Activated CD4-positive, CD25-positive, alpha-beta regulatory T cell (primary cell): ENCODE measurements around the gene ST3GAL3.
"Not testable (repeated sequence)": the region's sequence is repeated elsewhere in the genome, so short reads cannot be mapped to it uniquely, and the experiment has no call there.

ENCODE experiments used
- DNase-seq, 4 experiments: peaks; one replicate each; lab custom pipeline; 2025; lab: John Stamatoyannopoulos, UW

Gene ST3GAL3

DNA sequence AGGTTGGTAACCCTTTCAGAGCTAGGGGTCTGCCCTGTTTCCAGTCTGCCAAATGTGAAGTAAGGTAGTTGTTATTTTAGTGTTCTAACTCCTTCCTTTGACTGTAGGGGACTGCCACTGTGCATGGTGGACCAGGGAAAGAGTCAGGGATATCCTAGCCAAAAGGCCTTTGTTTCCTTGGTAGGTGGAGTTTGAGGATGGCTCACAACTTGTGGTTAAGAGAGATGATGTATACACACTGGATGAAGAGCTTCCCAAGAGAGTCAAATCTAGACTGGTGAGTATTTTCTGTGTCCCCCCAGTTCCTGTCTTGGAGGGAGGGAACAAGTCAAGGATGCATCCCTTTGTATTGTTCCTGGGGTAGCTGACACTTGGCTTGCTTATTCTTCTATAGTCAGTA is 3.5 kb upstream of the ST3GAL3 start:
- no peak for DNase-seq

DNA sequence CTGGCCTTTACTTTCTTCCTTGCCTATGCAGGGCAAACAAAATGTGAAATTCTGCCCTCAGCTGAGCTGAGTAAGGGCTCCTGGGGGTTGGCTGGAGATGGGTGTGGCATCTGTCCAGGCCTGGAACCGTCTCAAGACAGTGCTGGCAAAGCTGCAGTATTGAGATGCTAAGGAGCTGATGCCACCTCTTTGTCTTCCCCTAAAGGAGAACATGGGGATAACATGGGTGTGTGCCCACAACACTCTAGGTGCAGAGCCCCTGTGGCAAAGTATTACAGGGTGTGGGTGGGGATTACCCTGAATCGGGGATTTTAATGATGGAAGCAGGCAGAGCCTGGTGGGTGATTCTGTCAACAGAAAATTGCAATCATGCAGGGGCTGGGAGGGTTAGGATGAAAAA is 2.5 kb upstream of the ST3GAL3 start:
- DNase-seq, result no peak

DNA sequence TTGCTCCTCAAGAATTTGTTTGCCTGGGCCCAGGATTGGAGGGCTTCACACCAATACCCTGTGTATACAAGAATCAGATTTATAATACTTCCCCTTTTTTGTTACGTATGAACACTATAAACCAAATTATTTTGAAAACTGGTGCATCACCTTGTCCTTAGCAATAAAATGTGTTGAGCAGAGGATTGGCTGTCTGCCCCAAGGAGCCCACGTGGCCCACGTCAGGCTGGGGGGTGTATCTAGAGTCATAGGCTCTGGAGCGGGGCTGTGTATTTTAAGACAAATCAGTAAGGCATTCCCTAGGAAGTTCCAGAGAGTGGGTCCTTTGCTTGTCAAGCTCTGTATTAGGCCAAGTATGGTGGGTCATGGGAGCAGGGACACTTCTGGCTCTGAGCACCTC is 2.0 kb upstream of the ST3GAL3 start:
- DNase-seq, result no peak

DNA sequence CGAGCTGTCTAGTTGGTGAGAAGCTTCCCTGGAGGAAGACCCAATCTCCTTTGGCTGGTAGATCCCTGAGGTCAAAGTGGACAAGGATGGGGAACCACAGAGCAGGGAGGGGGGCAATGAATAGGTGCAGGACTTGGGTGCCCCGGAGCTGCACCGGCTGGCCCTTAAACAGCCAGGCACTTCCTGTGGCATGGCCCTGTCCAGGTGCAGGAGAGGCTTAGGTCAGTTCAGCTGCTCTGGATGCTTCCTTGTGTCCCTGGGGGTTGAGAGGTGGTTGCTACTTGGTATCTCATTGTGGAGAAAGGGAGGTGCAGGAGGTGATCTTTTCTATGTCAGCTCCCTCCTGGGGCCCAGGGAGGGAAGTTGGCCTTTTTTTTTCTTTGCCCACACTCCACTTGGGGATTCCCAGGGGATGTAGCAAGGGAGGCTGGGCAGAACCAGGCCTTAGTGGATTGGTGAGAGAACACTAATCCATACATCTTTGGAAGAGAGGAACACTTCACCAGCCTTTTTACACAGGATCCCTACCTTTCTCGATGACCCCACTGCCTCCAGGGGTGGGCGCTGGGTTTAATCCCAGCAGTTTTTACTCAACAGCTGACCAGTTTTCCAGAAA is 1.2 kb upstream of the ST3GAL3 start:
- no peak for DNase-seq

DNA sequence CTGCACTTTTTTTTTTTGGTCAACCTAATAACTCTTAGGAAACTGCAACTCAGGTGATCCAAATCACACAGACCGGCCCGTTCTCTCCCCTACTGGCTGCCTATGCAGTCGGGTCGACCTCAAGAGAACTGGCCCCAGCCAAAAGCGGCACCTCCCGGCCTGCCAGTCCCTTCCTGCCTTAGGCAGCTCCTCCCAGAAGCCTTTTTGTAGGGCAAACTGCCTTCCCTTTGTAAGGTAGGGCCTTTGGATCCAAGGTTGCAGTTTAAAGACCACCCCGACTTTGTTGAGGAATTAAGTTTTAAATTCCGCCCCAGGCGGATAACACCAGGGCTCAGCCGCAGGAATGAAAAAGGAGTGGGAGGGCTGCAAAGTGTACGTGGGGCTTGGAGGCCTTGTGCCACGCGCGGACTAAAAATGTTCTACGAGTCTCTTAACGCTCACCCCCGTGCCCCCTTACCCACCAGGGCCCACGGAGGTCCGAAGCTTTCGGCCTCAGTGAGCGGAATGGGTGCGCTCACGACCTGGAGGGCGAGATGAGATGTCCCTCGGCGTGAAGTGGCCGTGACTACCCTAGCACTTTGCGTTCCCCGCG is 642 bp upstream of the ST3GAL3 start:
- no peak for DNase-seq

DNA sequence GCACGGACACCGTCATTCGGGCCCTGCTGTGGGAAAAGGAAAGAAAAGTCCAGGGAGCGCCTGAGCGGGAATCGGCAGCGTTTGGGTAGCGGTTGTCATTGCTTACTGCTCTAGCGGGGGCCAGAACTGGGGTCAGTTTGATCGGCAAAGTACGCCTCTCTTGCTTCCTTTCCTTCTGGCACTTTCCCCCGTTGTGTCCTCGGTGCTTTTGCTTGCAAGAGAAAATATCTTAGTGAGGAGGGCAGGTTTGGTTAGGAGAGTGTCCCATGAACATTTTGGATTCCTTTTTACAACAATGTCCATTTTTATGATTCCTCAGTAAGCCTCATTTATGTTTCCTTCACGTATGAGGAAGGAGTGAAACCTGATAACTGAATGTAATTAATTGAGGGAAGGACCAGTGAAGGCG is 670 bp downstream of the ST3GAL3 start:
- DNase-seq, result no peak

DNA sequence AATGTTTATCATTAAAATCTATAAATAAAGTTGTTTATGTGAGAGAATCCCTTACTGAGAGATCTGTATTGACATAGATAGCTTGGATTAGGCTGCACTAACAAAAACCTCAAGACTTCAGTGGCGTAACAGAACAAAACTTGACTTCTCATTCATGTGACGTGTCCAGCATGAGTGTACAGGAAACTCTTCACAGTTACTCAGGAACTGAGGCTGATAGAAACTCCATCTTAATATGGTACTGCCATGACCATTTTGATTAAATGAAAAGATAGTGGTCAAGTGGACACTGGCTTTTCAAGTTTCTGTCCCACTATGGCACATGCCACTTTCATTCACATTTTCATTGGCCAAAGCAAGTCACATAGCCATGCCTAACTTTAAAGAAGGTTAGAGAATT is 3.7 kb downstream of the ST3GAL3 start:
- no peak for DNase-seq

DNA sequence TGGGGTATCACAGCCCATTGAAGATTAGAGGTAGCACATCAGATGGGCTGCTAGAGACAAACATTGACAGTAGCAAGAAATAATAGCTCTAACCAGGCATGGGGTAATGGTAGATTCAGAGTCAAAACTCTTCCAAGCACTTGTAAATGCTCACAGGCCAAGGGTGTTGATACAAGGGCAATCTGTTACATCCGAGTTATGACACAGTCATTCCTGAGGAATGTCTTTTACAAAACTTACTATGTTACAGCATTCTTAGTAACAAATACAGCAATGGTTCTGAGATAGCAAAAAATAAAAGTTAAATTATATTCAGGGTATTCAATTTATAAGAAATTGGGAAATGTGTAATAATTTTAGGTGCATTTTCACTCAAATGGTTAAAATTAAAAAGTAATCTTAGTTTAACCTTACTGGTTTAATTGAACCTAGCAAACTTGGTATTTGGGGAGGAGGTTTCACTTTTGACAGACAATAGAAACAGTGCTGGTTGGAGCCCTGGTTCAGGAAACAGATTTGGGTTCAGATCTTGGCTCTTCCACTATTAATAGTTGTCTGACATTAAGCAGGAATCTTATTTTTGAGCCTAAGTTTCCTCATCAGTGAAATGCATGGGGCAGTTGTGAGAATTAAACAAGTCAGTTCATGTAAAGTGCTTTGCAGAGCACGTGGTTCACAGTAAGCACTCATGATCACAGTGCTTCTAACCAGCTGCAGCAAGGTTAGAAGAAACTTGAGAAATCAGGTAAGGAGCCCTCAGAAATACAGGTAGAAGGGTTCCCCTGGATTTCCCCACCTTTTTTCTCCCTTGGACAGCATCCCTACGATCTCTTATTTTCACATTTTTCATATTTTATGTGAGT is 4.4 kb downstream of the ST3GAL3 start:
- DNase-seq, result no peak

DNA sequence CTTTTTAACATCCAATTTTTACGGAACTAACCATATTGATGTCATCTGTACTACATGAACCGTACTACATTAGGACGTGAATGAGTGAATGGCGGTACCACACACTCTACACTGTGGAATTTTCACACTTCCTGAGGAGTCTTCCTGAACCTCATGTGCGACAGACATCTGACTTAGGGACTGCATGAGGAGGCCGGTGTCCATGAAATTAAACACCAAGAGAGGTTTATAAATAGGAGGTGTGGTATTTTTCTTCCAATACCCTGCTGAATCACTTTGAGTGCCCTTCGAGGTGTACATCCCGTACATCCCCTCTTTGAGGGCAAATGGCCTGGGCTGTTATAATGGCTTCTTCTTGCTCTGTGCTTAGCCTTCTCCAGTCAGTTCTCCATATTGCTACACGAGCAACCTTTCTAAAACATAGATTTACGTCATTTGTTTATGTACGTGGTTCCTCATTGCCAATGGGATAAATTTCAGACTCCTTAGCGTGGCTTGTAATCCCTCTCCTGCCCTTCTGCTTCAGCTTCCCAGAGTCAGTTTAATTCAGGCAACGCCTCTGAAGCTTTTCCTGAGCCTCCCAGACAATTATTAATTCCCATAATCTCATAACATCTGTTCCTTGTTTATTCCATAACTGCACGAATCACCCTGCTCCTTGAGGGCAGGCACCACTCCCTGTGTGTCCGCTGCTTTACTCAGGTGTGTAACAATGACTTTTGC is 9.4 kb downstream of the ST3GAL3 start:
- no peak for DNase-seq

DNA sequence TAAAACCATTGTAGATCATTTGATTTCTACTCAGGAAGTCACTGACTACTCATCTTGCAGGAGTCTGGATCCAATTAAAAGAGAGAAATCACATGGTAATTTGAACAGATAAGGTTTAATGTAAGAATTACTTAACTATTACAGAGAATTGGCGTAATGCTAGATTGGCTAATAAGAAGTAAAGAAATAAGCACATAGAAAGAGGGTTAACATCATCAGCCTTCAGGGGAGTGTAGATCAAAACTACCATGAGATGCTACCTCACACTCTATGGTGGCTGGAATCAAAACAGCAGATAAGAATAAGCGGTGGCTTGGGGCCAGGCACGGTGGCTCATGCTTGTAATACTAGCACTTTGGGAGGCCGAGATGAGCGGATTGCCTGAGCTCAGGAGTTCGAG is 11.7 kb downstream of the ST3GAL3 start:
- no peak for DNase-seq

DNA sequence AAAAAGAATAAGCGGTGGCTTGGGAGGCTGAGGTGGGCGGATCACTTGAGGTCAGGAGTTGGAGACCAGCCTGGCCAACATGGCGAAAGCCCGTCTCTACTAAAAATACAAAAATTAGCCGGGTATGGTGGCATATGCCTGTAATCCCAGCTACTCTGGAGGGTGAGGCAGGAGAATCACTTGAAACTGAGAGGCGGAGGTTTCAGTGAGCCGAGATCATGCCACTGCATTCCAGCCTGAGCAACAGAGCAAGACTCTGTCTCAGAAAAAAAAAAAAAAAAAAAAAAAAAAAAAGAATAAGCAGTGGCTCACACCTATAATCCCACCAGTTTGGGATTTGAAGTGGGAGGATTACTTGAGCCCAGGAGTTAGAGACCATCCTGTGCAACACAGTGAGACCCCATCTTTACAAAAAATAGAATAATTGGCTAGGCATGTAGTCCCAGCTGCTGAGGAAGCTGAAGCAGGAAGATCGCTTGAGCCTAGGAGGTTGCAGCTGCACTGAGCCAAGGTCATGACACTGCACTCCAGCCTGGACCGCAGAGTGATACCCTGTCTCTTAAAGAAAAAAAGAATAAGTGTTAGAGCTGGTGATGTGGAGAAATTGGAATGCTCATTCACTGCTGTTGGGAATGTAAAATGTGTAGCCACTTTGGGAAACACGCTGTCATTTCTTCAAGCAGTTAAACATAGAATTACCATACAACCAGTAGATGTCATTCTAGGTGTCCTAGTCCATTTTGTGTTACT is 12.5 kb downstream of the ST3GAL3 start:
- DNase-seq, result not testable (repeated sequence)

DNA sequence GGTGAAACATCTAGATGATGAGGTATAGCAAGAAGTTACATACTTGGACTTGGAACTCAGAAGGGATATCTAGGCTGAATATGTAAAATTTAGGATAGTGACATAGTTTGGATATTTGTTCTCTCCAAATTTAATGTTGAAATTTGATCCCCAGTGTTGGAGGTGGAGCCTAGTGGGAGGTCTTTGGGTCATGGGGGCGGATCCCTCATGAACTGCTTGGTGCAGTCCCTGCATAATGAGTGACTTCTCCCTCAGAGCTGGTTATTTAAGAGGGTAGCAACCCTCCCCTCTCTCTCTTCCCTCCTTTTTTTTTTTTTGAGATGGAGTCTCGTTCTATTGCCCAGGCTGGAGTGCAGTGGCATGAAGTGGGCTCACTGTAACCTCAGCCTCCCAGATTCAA is 15.5 kb downstream of the ST3GAL3 start:
- DNase-seq, result no peak

DNA sequence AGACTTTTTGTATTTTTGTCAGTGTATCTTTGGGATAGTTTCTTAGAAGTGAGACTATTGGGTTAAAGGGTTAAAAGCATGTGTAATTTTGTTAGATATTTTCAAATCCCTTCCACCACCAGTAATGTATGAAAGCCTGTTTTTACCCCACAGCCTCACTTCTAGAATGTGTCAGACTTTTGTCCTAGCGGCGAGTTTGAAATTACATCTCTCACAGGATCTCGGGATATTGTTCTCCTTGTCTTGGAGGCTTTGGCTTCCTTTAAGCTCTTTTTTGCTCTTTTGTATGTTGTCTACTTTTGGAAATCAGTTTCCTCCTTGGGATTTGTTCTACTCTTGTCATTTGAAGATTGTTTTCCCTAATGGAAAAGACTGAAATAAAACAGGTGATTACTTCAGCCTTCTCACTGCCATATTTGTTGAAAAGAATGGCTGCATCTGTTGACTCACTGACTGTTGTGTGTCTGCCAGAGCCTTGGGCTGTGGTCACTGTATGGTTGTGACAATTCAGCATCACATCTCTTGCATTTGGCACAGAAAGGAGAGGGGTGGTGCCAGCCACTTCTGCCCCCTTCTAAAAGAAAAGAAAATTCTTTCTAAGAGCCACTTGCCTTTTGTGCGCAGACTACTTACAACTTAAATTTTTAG is 22.6 kb downstream of the ST3GAL3 start:
- no peak for DNase-seq

DNA sequence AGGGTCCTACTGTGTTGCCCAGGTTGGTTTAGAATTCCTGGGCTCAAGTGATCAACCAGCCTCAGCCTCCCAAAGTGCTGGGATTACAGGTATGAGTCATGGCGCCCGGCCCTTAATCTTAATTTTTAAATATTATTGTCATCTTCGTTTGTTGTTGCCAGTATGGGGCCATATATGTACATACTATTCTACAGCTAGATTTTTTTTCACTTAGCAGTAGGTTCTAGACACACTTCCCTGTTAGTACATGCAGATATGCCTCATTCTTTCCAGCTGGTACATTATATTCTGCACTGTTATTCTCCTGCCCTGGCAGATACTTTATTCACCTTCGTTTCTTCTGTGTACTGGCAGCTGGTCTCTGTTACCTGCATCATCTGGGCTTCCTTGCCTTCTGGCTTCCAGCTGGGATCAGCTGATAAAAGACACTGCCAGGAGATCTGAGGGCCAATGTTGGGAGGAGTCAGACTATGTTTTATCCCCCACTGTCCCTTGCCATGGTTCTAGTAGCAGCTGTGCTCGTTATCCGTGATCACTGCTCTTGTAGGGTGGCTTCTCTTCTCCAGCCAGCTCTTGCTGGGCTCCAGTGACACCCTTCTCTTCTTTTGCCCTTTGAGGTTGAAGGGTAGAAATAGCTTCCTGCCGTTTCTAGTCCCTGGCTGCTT is 24.7 kb downstream of the ST3GAL3 start:
- no peak for DNase-seq

DNA sequence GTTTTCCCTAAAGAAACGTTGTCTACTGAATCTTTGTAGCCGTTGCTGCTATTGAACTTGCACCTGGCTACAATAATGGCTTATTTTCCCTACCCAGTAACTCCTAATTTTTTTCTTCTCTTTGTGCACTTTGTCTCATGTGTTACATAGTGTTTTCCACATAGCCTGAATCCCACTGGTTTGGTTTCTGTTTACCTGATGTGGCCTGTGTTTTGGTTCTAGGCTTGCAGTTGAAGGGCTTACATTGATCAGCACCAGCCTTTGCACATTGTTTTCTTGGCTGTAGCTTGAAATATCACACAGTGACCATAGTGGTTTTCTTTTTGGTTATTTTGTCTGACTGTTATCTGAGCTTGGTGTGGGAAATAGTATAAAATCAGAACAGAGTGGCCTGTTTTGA is 29.5 kb downstream of the ST3GAL3 start:
- DNase-seq, result no peak

DNA sequence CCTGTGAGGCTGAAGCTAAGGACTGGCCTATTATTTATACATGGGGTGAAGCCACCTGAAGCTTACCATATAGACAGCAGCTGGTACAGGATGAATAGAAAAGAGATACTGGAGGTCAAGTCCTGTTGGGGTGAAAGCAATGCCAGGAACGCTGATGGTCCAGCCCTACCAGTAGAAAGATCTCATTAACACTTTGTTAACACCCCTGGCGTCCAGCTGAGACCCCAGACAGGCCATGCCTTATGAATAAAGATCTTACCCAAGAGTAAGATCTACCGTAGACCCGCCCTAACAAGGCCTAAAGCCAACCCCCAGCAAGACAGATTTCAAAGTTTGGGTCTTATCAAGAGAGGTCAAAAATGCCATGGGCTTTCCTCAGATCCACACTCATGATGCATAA is 34.7 kb downstream of the ST3GAL3 start:
- DNase-seq, result no peak

DNA sequence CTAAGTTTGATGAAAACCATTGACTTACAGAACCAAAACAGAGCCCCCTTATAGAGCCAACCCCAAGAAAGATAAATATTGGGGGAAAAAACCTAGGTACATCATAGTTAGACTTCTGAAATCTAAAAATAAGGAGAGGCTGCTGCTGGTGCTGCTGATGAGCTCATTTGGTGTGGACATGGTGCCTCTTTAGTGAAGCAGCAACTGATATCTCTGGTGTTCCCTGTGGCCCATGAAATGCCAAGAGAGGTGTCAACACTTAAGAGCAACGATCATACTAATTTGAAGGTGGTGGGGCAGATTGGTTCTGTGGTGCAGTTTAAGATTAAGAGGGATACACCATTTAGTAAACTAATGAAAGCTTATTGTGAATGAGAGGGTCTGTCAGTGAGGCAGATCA is 35.9 kb downstream of the ST3GAL3 start:
- no peak for DNase-seq

DNA sequence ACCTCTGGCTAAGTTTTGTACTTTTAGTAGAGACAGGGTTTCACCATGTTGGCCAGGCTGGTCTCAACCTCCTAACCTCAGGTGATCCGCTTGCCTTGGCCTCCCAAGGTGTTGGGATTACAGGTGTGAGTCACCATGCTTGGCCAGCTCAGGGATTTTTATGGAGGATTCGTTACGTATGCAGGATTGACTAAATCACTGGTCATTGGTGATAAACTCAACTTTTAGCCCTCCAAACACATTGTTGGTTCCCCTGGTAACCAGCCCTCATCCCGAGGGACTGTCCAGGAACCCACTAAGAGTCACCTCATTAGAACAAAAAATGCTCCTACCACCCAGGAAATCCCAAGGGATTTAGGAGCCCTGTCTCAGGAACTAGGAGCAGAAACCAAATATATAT is 40.4 kb downstream of the ST3GAL3 start:
- no peak for DNase-seq

DNA sequence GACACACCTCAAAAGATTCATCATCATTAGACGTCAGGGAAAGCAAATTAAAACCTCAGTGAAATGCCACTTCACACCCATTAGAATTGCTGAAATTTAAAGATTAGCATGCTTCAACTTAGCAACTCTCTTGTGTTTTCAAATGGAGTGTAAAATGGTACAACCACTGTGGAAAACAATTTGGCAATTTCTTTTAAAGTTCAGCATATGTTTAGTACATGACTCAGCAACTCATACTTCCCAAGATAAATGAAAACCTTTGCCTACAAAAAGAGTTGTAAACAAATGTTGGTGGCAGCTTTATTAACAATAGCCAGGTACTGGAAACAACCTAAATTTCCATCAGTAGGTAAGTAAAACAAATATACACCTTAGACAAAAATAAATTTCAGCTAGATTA is 42.7 kb downstream of the ST3GAL3 start:
- DNase-seq, result no peak

DNA sequence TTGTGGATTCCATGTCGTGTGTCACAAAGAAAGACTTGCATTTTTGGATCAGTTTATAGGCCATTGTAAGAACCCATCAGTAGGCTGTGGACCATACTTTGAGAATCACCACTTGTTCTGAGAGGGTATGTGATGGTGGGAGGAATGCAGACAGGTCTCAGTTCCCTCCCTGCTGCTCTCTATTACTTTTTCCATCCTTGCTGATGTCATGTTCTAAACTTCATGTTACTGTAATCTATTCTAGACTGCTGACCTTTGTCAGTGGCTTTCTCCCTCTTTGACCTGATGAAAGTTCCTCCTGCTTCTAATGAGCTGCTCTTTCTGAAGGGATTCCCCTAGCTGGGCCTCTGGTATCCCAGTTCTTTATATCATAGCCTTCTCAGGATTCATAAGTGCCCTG is 46.1 kb downstream of the ST3GAL3 start:
- no peak for DNase-seq

DNA sequence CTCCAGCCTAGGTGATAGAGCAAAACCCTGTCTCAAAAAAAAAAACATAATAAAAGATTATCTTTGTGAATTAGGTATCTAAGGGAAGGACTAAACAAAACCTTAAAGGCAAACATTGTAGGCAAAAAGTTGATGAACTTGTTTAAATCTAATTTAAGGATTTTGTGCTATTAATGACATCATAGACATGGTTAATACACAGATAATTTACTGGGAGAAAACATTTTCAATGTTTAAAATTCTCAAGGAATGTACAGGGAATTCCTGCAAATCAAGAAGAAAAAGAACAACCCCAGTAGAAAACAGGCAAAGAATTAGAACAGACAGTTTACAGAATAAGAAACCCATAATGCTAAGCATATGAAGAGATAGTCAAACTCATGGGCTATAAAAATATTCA is 47.6 kb downstream of the ST3GAL3 start:
- no peak for DNase-seq
